ENCODE data around the gene IL17B. TPM values are rescaled to one million over a fixed set of nuclear protein-coding genes. Genes with fewer than 3 reads are reported as not detected.

The IL17B gene
- total RNA-seq, 2 experiments from 2014 or later = not detected

DNA sequence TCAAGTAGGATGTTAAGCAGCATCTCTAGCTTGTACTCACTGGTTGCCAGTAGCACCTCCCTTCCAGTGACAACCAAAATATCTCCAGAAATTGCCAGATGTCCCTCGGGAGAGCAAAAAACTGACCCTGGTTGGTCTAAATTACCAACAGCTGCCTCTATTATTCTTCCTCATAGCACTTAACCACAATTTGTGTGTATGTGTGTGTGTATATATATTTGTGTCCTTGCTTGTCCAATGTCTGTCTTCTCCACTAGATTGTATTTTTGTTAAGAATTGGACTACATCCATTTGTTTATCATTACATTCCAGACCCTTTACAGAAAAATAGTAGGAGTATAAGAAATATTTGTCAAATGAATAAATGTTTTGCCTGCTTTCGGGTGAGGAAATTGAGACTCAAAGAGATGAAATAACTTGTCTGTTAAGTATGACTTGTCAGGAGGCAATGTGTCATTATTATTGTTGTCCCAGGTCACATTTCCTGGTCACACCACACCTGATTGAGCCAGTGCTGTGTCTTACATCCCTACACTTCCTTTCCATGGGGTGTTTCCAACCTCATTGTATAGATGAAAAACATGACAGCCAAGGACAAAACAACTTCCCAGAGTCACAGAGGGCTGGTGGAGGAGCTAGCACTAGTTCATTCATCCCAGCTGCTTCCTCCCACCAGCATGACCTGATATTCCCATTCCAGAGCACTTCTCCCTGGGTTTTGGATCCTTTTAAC lies 45.2 kb downstream of the IL17B start:
- POLR2A ChIA-PET = no interaction called here
- H3K9me3 Mint-ChIP-seq = no peaks in the 10 kb centered on the region

DNA sequence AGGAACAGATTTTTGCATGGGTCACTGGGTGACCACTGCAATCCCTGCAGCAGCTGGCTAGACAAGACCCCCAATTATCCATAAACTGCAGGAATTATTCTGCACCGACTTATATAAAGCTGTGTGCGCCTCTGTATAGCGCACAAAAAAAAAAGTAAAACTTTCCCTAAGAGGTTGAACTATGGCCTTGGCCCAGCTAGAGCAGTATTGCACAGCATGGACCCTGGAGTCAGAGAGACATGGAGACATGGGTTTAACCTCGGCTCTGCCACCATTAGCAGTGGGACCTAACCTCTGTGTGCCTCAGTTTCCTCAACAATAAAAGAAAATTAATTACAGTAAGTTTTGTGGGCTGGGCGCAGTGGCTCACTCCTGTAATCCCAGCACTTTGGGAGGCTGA lies 50.9 kb downstream of the IL17B start:
- CTCF ChIA-PET = interaction anchor here (1.4 kb wide), 1 partner anchor 40 kb away, joined by 4 read pairs; no protein-coding TSS in a partner anchor
- Mint-ChIP-seq H3K27me3 (no peaks in the 10 kb centered on the region), H3K9me3 (peaks cover 2% of the 10 kb centered on the region), H3K4me1 (no peaks in the 10 kb centered on the region), H3K36me3 (ENCODE audit: low read depth) (no peaks in the 10 kb centered on the region), H3K27ac (no peak overlapping the region), H3K4me3 (no peak overlapping the region)
- no peak for DNase-seq
- POLR2A ChIA-PET = no interaction called here

More for the DNA sequence above, 45.2 kb downstream of the IL17B start:
- peaks cover 6% of the 10 kb centered on the region for H3K27me3 Mint-ChIP-seq
- no peak overlapping the region for H3K4me3 Mint-ChIP-seq
- H3K27ac Mint-ChIP-seq = no peak overlapping the region
- DNase-seq = no peak
- CTCF ChIA-PET = interaction anchor here (1.3 to 1.7 kb wide), 3 partner anchors 10 to 38 kb away, joined by 3 to 10 read pairs (median 4); partner anchors contain the start of gene GRPEL2
- no peaks in the 10 kb centered on the region for H3K36me3 Mint-ChIP-seq (ENCODE audit: low read depth)
- no peaks in the 10 kb centered on the region for H3K4me1 Mint-ChIP-seq

DNA sequence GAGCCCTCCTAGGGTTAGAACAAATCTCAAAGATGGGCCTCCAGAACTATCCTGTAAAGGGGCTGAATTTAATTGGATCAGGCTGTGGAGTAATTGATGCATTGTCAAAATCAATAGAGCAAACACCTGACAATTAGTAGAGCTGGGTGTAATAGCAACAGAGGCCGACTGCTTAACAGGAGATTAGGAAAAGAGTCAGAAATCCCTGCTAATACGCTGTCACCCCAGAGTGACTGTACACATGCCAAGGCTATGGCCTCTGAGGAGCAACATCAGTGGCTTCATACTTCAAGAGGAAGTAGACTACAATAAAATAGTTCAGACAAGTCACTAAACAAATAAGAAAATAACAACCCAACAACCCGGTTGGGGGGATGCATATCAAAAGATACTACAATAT lies 52.5 kb downstream of the IL17B start:
- Mint-ChIP-seq H3K27me3 (no peaks in the 10 kb centered on the region), H3K9me3 (peaks cover 2% of the 10 kb centered on the region), H3K36me3 (ENCODE audit: low read depth) (no peaks in the 10 kb centered on the region), H3K4me1 (no peaks in the 10 kb centered on the region), H3K4me3 (no peak overlapping the region), H3K27ac (no peak overlapping the region)
- no peak for DNase-seq
- ChIA-PET CTCF (interaction anchor here (1.4 to 2.0 kb wide), 3 partner anchors 18 to 42 kb away, joined by 4 to 6 read pairs (median 5); partner anchors contain the start of gene GRPEL2), POLR2A (interaction anchor here (0.6 kb wide), 1 partner anchor 36 kb away, joined by 5 read pairs; no protein-coding TSS in a partner anchor)

DNA sequence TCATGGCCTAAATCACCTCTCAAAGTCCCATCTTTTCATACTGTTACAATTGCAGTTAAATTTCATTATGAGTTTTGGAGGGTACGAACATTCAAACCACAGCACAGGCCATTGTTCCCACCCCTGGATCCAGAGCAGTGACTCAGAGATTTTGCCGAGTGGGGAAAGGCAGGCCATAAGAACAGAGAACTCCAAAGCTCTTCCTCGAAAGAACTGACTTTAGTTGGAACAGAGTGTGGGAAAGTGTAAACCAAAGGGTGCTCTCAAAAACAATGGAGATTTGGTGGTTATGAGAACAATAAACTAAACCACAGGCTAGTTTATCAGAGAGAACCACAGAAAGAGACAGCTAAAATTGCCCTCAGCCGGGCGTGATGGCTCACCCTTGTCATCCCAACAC lies 53.2 kb downstream of the IL17B start:
- POLR2A ChIA-PET = no interaction called here
- Mint-ChIP-seq H3K4me3 (no peak overlapping the region), H3K9me3 (peaks cover 2% of the 10 kb centered on the region), H3K36me3 (ENCODE audit: low read depth) (no peaks in the 10 kb centered on the region), H3K27ac (no peak overlapping the region), H3K4me1 (no peaks in the 10 kb centered on the region), H3K27me3 (no peaks in the 10 kb centered on the region)
- CTCF ChIA-PET = interaction anchor here (1.3 to 2.0 kb wide), 3 partner anchors 12 to 41 kb away, joined by 4 to 6 read pairs (median 5); partner anchors contain the start of gene GRPEL2
- DNase-seq = no peak

DNA sequence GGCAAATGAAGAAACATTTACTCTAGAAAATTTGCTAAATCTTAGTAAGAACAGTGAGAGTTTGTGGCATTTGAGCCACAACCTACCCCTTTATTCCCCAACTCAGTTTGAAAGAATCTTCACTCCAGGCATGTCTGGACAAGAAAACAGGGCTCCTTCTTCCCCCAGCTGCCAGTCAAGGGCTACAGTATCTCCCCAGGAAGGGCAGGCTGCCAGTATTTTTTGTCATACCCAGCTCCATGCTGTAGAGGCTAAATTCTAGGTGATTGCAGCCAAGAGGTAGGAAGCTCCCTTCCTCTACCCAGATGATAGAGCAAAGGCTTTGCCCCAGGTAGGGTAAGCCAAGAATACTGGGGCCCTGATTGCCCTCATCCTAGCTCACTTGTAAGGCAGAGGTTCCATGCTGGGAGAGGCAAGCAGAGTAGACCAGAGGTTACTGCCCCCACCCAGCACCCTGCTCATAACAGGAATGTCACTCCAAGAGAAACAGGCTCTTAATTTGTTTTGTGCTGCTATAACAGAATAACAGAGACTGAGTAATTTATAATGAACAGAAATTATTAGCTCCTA lies 53.8 kb downstream of the IL17B start:
- Mint-ChIP-seq H3K4me3 (no peak overlapping the region), H3K9me3 (peaks cover 2% of the 10 kb centered on the region), H3K27ac (no peak overlapping the region), H3K36me3 (ENCODE audit: low read depth) (no peaks in the 10 kb centered on the region), H3K27me3 (no peaks in the 10 kb centered on the region), H3K4me1 (no peaks in the 10 kb centered on the region)
- DNase-seq = no peak
- ChIA-PET POLR2A (no interaction called here), CTCF (interaction anchor here (1.3 to 2.0 kb wide), 4 partner anchors 13 to 42 kb away, joined by 3 to 6 read pairs (median 4); partner anchors contain the start of gene GRPEL2)

DNA sequence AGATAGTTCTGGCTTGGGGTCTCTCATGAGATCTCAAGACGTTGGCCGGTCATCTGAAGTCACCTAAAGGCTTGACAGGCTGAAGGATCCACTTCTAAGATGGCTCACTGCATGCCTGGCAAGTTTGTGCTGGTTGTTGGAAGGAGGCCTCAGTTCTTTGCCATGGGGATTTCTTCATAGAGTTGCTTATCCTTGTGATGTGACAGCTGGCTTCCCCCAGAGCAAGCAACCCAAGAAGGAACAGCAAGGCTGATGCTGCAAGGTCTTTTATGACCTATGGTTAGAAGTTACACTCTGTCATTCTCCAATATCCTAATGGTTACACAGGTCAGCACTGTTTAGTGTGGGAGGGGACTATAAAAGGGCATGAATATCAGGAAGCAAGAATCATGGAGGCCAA lies 54.5 kb downstream of the IL17B start:
- no peak overlapping the region for H3K4me3 Mint-ChIP-seq
- POLR2A ChIA-PET = no interaction called here
- H3K36me3 Mint-ChIP-seq (ENCODE audit: low read depth) = no peaks in the 10 kb centered on the region

More for the DNA sequence above, 54.5 kb downstream of the IL17B start:
- no peak for DNase-seq
- Mint-ChIP-seq H3K27ac (no peak overlapping the region), H3K27me3 (no peaks in the 10 kb centered on the region), H3K9me3 (peaks cover 2% of the 10 kb centered on the region), H3K4me1 (no peaks in the 10 kb centered on the region)
- CTCF ChIA-PET = interaction anchor here (1.3 to 2.0 kb wide), 3 partner anchors 13 to 35 kb away, joined by 3 to 6 read pairs (median 4); partner anchors contain the start of gene GRPEL2

Other genes with a start within 250 kb of the IL17B start
- gene ABLIM3, start 237.8 kb downstream of the IL17B start, total RNA-seq = not detected
- gene AFAP1L1, start 107.4 kb downstream of the IL17B start, total RNA-seq = not detected
- 10 to 100 TPM; 36.1 to 36.6 TPM for gene GRPEL2, start 33.8 kb downstream of the IL17B start, total RNA-seq
- 10 to 100 TPM; 34.5 to 34.6 TPM for gene PCYOX1L, start 21.2 kb downstream of the IL17B start, total RNA-seq
- gene CSNK1A1, start 172.1 kb upstream of the IL17B start, total RNA-seq = 100 to 1,000 TPM; 164 to 199 TPM
- under 1 TPM; 0.37 to 0.52 TPM for gene ARHGEF37, start 202.2 kb upstream of the IL17B start, total RNA-seq